ENCODE data around the gene CMTM2.

GRCh38 chr16:66587881-66588600, 8.8 kb downstream of the CMTM2 start:
- TF ChIP-seq CTCF (IDR thresholded peaks at IDR 0.05) (no peak), POLR2AphosphoS5 (IDR thresholded peaks at IDR 0.05; ENCODE audit: low read depth, low read length) (no peak), TCF7L2 (IDR thresholded peaks at IDR 0.05; ENCODE audit: low read depth, low read length) (no peak), SIN3A (IDR thresholded peaks at IDR 0.05; ENCODE audit: borderline replicate concordance, insufficient read depth, low read depth, low read length) (no peak)

Data from Panc1 (cell line).